Loucy (cell line): ENCODE results near the gene MGAT5B.

ENCODE experiments used
- H2AFZ ChIP-seq: fragments of 200-600 bp; sonication (generic); 2 replicates; pipeline ENCODE4 v1.6.0; 2016; ENCODE audit warnings: antibody characterized with exemption, mild to moderate bottlenecking, low read length, moderate library complexity
- H3F3A ChIP-seq: fragments of 200-600 bp; 2 replicates; pipeline ENCODE4 v1.6.0; 2016; ENCODE audit warnings: antibody characterized with exemption, low read depth, mild to moderate bottlenecking
- H3K27me3 ChIP-seq: fragments of 200-600 bp; sonication (generic); 2 replicates; pipeline ENCODE4 v1.6.1; 2014; ENCODE audit warnings: low read length, mild to moderate bottlenecking; ENCODE audit not compliant: insufficient read depth, poor library complexity, severe bottlenecking
- H3K36me3 ChIP-seq: fragments of 200-600 bp; sonication (generic); 2 replicates; pipeline ENCODE4 v1.6.1; 2016; ENCODE audit warnings: low read length; ENCODE audit not compliant: insufficient read depth
- H3K4me1 ChIP-seq: fragments of 200-600 bp; sonication (generic); 2 replicates; pipeline ENCODE4 v1.5.1; 2014; ENCODE audit warnings: low read length, mild to moderate bottlenecking; ENCODE audit not compliant: insufficient read depth, poor library complexity, severe bottlenecking
- H3K4me2 ChIP-seq: fragments of 200-600 bp; sonication (generic); 2 replicates; pipeline ENCODE4 v1.6.0; 2014; ENCODE audit warnings: antibody characterized with exemption, low read length, low read depth, mild to moderate bottlenecking; ENCODE audit not compliant: poor library complexity, severe bottlenecking
- H3K4me3 ChIP-seq: fragments of 200-600 bp; sonication (generic); 2 replicates; pipeline ENCODE4 v1.5.1; 2014; ENCODE audit warnings: low read length, mild to moderate bottlenecking, mixed read lengths; ENCODE audit not compliant: poor library complexity, severe bottlenecking
- H3K79me2 ChIP-seq: fragments of 200-600 bp; sonication (generic); 2 replicates; pipeline ENCODE4 v1.6.1; 2014; ENCODE audit warnings: low read length; ENCODE audit not compliant: insufficient read depth
- H3K9ac ChIP-seq: fragments of 200-600 bp; sonication (generic); 2 replicates; pipeline ENCODE4 v1.6.0; 2014; ENCODE audit warnings: mild to moderate bottlenecking, low read depth, low read length, moderate library complexity; ENCODE audit not compliant: poor library complexity, severe bottlenecking
- H3K9me2 ChIP-seq: fragments of 200-600 bp; sonication (generic); replicated peaks from 2 replicates; pipeline ENCODE4 v1.6.1; 2016; ENCODE audit warnings: low read depth, low read length, mixed read lengths
- H3K9me3 ChIP-seq: fragments of 200-600 bp; sonication (generic); 2 replicates; pipeline ENCODE4 v1.6.1; 2014; ENCODE audit warnings: mild to moderate bottlenecking, antibody characterized with exemption, low read length, low read depth; ENCODE audit not compliant: insufficient read depth
- H4K20me1 ChIP-seq: fragments of 200-600 bp; sonication (generic); 2 replicates; pipeline ENCODE4 v1.6.0; 2014; ENCODE audit warnings: antibody characterized with exemption, low read length, mild to moderate bottlenecking; ENCODE audit not compliant: insufficient read depth, poor library complexity, severe bottlenecking
- CTCF ChIP-seq: fragments of 200-600 bp; sonication (generic); conservative IDR thresholded peaks from 2 replicates; pipeline ENCODE4 v1.5.1; 2014; ENCODE audit warnings: mild to moderate bottlenecking, antibody characterized with exemption, low read length
- EZH2phosphoT487 ChIP-seq: fragments of 200-600 bp; IDR thresholded peaks from 2 replicates; pipeline ENCODE4 v1.6.1; 2018; ENCODE audit warnings: antibody characterized with exemption, mild to moderate bottlenecking, moderate library complexity, borderline replicate concordance

Gene MGAT5B

GRCh38 chr17:76986365-76986764, 118.2 kb downstream of the MGAT5B start:
- TF ChIP-seq CTCF, result no peak
- TF ChIP-seq EZH2phosphoT487, result no peak
- no peaks in the 10 kb centered on the region for H3K27me3 ChIP-seq
- no peak overlapping the region for H2AFZ ChIP-seq
- H3F3A ChIP-seq, result no peaks in the 10 kb centered on the region
- H3K9me3 ChIP-seq, result no peaks in the 10 kb centered on the region
- H3K9me2 ChIP-seq, result no peaks in the 10 kb centered on the region
- no peak overlapping the region for H3K4me2 ChIP-seq
- H4K20me1 ChIP-seq, result no peaks in the 10 kb centered on the region
- no peak overlapping the region for H3K9ac ChIP-seq
- no peaks in the 10 kb centered on the region for H3K79me2 ChIP-seq
- no peak overlapping the region for H3K4me3 ChIP-seq
- peaks cover 10% of the 10 kb centered on the region for H3K4me1 ChIP-seq
- no peaks in the 10 kb centered on the region for H3K36me3 ChIP-seq

DNA sequence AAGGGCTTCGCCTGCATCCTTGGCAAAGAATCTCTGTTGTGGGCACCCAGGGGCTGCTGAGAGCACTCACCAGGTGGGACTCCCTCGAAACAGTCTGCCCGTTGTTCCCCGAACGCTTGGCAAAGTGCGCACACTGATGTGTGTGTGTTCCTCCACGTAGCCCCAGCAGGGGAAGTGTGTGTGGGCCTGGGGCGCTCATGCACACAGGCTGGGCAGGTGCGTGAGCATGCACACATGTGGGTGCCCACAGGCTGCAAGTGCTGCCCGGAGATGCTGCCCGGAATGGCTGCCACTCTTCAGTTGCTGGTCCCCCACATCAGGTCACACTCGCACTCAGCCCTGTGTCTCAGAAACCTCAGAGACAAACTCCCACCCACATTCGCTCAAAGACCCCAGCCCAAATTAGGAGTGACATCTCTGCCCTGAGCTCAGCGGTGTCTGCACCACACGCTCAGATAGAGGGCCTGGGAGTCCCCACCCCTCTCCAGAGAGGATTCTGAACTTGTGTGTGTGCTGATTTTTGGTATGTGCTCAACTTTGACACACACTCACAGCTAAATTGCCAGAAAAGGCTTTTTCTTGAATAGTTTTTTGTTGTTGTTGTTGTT, 119.4 kb downstream of the MGAT5B start:
- H3K9ac ChIP-seq, result no peak overlapping the region
- H2AFZ ChIP-seq, result no peak overlapping the region
- no peak overlapping the region for H3K4me2 ChIP-seq
- no peaks in the 10 kb centered on the region for H4K20me1 ChIP-seq
- peaks cover 10% of the 10 kb centered on the region for H3K4me1 ChIP-seq
- H3F3A ChIP-seq, result no peaks in the 10 kb centered on the region
- H3K79me2 ChIP-seq, result no peaks in the 10 kb centered on the region
- H3K27me3 ChIP-seq, result no peaks in the 10 kb centered on the region
- H3K4me3 ChIP-seq, result no peak overlapping the region
- no peaks in the 10 kb centered on the region for H3K9me3 ChIP-seq
- H3K36me3 ChIP-seq, result no peaks in the 10 kb centered on the region
- no peaks in the 10 kb centered on the region for H3K9me2 ChIP-seq
- no peak for TF ChIP-seq CTCF
- no peak for TF ChIP-seq EZH2phosphoT487

- Histone ChIP-seq H2AFZ (no peak overlapping the region), H3K9ac (no peak overlapping the region), H3K4me3 (no peak overlapping the region), H4K20me1 (no peaks in the 10 kb centered on the region), H3K4me1 (peaks cover 3% of the 10 kb centered on the region), H3K79me2 (no peaks in the 10 kb centered on the region), H3K9me3 (no peaks in the 10 kb centered on the region), H3K9me2 (no peaks in the 10 kb centered on the region), H3F3A (no peaks in the 10 kb centered on the region), H3K4me2 (no peak overlapping the region), H3K36me3 (no peaks in the 10 kb centered on the region), H3K27me3 (no peaks in the 10 kb centered on the region)
- TF ChIP-seq EZH2phosphoT487 (no peak), CTCF (no peak)
Measured at GRCh38 chr17:76988796-76989195, 120.6 kb downstream of the MGAT5B start.
